HG03342 (cell line): ENCODE data around the gene DNM1L.

Experiments
- ATAC-seq: cut with Tn5 transposase; IDR thresholded peaks from one replicate; pipeline ENCODE4 v1.9.1; 2021; ENCODE audit warnings: mild to moderate bottlenecking, moderate library complexity; ENCODE audit not compliant: unreplicated experiment

DNM1L gene

GRCh38 chr12:32679091-32679919, at the start of gene DNM1L:
Gene DNM1L, plus strand, starts transcription at chr12:32679301. Its CDS starts 63 bp downstream, at chr12:32679364.
- ATAC-seq, result peak; percentile 95

- no peak for ATAC-seq
These were observed 37.7 kb upstream of the DNM1L start for GRCh38 chr12:32641287-32641901.

- no peak for ATAC-seq
These were observed 34.7 kb upstream of the DNM1L start for GRCh38 chr12:32644431-32644830.

DNA sequence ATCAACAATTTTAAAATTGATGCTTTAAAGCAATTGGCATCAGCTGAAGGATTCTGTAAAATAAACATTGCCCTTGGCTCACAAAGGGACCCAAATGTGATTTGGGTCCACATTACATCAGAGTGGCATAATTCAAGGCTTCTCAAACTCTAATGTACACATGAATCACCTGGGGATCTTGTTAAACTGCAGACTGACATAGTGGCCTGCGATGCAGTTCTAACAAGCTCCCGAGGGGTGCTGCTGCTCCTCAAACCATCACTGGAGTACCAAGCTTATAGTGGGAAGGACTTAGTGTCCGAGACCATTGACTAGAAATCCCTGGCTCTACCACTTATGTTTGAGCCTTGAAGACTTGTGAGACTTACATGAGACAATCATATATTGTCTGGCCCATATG, 31.8 kb upstream of the DNM1L start:
- ATAC-seq, result no peak

DNA sequence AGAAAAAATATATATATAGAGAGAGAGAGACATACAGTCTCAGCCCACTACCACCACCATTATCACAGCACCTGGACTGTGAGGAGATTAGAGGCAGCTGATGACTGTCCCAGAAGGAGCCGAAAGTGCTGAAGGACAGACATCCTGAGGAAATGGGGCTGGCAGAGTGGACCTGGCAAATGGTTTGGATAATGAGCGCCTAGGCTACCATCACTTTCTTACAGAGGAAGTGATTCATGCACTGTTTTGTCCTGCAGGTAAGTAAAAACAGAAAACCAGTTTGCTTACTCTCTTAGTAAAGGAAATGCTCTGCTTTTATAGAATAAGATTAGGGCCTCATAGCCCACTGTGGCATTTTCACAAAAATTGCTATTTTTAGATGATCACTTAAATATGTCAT, 28.6 kb upstream of the DNM1L start:
- ATAC-seq, result no peak

- ATAC-seq, result no peak
These were observed 27.7 kb upstream of the DNM1L start for GRCh38 chr12:32651151-32651955.

GRCh38 chr12:32651956-32652210, 27.2 kb upstream of the DNM1L start:
- ATAC-seq, result no peak

DNA sequence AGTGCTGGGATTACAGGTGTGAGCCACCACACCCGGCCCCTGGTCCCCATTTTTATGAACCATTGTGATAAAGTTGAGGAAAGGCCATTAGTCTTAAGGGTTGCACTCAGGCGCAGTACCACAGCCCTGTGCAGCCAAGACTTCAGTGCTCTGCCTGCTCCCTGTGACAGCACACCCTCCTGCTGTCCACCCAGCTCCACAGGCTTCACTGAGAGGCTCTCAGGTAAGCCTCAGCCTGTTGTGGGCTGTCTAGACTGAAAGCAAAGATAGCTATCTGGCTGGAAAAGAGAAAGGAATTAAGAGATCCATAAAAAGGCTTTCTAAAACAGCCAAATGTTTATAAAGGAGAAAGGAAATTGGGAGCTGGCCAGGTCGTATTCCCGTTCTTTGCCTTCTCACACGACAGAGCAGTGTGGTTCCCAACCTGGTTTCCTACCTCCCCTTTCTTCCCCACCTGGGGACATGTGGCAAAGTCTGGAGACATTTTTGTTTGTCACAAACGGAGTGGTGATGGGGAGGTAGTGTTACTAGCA, 19.1 kb upstream of the DNM1L start:
- ATAC-seq, result no peak

DNA sequence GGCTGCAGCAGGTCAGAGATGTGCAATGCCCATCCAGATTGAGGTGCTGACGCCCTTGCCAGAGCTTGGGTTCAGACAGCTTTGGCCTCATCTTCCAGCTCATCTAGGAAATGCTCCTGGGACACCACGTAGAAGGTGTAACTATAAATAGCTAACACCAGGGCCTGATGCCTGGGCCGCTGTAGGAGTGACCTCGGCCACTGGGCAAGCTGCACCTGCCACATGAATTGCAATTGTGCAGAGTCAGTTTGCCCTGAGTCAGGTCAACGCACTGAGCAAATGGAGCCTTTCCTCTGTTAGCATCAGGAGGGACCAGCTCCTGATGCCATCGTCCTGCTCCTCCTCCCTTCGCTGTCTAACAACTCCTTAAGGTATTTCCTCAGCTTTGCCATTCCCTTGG, 17.4 kb upstream of the DNM1L start:
- ATAC-seq, result no peak

DNA sequence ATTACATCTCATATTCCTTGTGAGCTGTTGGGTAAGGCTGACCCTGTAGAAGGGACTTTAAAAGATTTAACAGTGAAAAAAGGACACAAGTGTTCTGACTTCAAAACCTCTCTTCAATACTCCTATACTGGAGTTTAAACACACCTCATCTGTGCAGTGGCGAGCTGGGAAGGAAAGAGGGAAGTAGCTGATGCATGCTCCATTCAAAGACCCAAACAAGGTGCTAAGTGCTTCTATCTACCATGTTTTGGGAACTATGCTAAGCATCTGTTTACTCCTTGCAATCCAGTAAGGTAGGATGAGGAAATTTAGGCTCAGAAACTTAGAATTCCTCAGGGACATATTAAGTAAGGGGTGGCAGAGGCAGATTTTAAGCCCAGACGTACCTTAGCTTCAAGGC, 16.4 kb upstream of the DNM1L start:
- no peak for ATAC-seq

- ATAC-seq, result no peak
These were observed 13.1 kb upstream of the DNM1L start for GRCh38 chr12:32666018-32666417.

DNA sequence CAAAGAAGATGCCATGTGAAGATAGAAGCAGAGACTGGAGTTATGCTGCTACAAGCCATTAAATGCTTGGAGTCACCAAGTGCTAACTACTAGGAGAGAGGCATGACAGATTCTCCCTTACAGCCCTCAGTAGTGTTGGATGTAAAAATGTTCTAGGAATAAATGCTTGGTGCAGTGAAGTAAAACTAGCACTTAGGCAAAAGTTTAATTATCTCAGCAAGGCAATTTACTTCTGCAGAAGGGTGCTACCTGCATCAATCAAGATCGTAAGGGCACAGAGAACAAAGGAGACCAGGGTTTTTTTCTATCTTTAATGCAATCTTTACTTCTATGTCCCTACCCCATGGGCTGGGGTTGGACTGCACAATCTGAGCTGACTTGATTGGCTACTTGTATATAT, 9.5 kb upstream of the DNM1L start:
- ATAC-seq, result no peak

DNA sequence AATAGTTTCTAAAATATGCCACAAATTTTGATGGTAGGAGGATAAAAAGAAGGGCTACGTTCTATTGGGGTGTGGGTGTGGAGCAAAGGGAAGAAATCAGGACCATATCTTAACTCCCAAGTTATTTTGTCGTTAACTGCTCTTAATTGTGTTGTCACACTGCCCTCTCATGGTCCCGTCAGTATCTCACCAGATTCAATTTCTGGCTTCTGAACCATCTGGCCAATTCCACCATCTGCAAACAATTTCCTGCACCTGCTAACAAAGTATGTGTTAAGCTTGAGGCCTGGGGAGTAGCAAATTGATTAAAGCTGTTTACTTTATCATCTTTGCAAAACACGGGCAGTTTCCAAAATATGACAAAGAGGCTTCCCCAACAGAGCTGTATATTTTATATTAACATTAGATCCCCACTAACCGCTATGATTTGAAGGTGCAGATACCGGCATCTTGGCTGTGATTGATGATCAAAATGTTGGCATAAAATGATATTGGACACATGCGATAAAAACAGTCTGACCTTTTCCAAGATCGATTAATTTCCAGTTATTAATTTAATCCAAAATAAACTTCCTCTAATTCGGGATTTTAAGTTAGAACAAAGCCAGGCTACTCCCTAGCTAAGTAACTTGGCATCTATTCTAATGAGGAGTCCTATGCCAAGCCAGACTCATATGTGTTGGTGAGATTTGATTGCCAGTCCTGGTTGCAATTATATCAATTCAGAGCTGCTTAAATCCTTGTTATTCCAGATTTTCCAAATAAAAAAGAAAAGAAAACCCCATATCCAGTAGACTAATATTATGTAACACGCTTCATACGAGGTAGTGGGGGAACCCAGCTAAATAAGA, 6.9 kb upstream of the DNM1L start:
- ATAC-seq, result no peak

- peak; percentile 17 for ATAC-seq
These were observed 778 bp downstream of the DNM1L start for GRCh38 chr12:32679920-32680237.

DNA sequence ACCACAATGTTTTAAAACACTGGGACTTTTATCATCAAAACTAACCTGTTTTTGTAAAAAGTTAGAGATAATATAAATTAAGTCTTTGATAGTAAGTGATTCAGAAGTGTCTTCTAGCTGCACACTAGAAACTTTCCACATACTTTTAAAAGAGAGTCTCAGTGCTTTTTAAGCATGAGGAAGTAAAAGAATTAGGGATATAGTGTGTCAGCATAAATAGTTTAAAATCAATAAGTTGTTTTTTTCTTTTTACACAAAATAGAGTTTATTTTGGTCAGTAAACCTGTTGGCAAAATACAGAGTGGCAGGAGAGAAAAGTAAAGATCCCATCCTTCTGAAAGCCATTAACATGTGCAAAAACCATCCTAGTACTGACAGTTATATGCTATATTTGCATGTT, 1.7 kb downstream of the DNM1L start:
- no peak for ATAC-seq

- no peak for ATAC-seq
These were observed 2.2 kb downstream of the DNM1L start for GRCh38 chr12:32681272-32681671.

DNA sequence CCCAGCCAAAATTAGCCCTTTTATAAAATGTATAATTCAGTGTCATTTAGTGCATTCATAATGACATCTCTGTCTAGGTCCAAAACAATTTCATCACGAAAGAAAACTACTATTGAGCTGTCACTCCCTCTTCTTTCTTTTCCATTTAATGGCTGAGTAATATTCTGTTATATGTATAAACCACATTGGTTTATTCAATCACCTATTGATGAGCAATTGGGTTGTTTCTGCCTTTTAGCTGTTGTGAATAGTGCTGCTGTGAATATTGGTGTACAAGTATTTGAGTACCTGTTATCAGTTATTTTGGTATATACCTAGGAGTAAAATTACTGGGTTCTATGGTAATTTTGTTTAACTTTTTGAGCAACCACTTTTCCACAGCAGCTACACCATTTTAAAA, 7.2 kb downstream of the DNM1L start:
- no peak for ATAC-seq

- ATAC-seq, result no peak
These were observed 9.7 kb downstream of the DNM1L start for GRCh38 chr12:32688786-32689185.

- no peak for ATAC-seq
These were observed 11.8 kb downstream of the DNM1L start for GRCh38 chr12:32690927-32691326.

- no peak for ATAC-seq
These were observed 13.3 kb downstream of the DNM1L start for GRCh38 chr12:32692358-32692757.

DNA sequence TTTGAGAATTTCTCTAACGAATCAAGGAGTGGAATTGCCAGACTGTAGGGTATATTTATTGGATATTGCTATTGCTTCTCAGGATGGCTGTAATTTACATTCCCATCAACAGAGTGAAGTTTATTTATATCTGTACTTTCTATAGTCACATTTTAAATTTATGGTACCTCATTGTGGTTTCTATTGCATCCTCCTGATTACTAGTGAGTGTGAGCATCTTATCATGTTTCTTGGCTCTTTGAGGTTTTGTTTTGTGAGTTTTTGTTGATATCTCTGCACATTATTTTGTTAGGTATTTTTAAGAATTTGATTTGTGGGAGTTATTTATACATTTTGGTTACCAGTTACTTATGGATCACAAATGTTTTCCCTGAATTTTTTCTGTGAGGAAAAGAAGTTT, 13.9 kb downstream of the DNM1L start:
- no peak for ATAC-seq
